Natural killer cell (primary cell): ENCODE results near the gene TFAM. TPM values are rescaled to one million over a fixed set of nuclear protein-coding genes. Genes with fewer than 3 reads are reported as not detected.

Experiments
- ATAC-seq, 3 donors: fragments of 150-1000 bp in 2 of 3; fragments of 200-7000 bp in 1 of 3; cut with Tn5 transposase; 1 replicate in 1 of 3; 2 replicates in 2 of 3; pipeline ENCODE4 v1.10.0; 2021; ENCODE audit warnings: mild to moderate bottlenecking in 2 of 3, moderate library complexity in 2 of 3
- DNase-seq, 2 donors: peaks; one replicate each; pipeline versions ENCODE4 v3.0.0 to v3.0.0-alpha.2; 2013 to 2021; ENCODE audit warnings: mixed read lengths in 1 of 2
- H3K27ac ChIP-seq: one replicate; pipeline ENCODE4 v1.5.1; 2013; ENCODE audit warnings: mild to moderate bottlenecking, low read length
- H3K27me3 ChIP-seq: one replicate; pipeline ENCODE4 v1.6.1; 2013; ENCODE audit warnings: low read length; ENCODE audit not compliant: control insufficient read depth, insufficient read depth
- H3K36me3 ChIP-seq: one replicate; pipeline ENCODE4 v1.6.1; 2013; ENCODE audit warnings: low read length; ENCODE audit not compliant: control insufficient read depth, insufficient read depth
- H3K4me1 ChIP-seq: one replicate; pipeline ENCODE4 v1.6.1; 2013; ENCODE audit warnings: low read length; ENCODE audit not compliant: control insufficient read depth, insufficient read depth
- H3K4me3 ChIP-seq: one replicate; pipeline ENCODE4 v1.5.1; 2013; ENCODE audit warnings: low read length
- H3K9me3 ChIP-seq: one replicate; pipeline ENCODE4 v1.6.1; 2013; ENCODE audit warnings: low read length; ENCODE audit not compliant: control insufficient read depth, insufficient read depth
- H3K27ac Mint-ChIP-seq, 2 donors: one replicate each; pipeline ENCODE4 v1.8.0; 2022; ENCODE audit warnings: mild to moderate bottlenecking in 2 of 2, mixed read lengths in 2 of 2, moderate library complexity in 1 of 2
- H3K27me3 Mint-ChIP-seq, 2 donors: one replicate each; pipeline ENCODE4 v1.8.0; 2022; ENCODE audit warnings: low read depth in 2 of 2, mixed read lengths in 2 of 2
- H3K36me3 Mint-ChIP-seq: one replicate; pipeline ENCODE4 v1.8.0; 2022; ENCODE audit warnings: mixed read lengths
- H3K4me1 Mint-ChIP-seq, 2 donors: one replicate each; pipeline ENCODE4 v1.8.0; 2022; ENCODE audit warnings: mixed read lengths in 2 of 2
- H3K4me3 Mint-ChIP-seq: one replicate; pipeline ENCODE4 v1.8.0; 2022; ENCODE audit warnings: mild to moderate bottlenecking, moderate library complexity, mixed read lengths
- H3K9me3 Mint-ChIP-seq, 2 donors: one replicate each; pipeline ENCODE4 v1.8.0; 2022; ENCODE audit warnings: mixed read lengths in 2 of 2
- WGBS: methylation state at CpG from one replicate; pipeline ENCODE4 v1.1.7; 2013; ENCODE audit warnings: missing lambda C conversion rate; ENCODE audit not compliant: insufficient coverage; 5-methylcytosine and 5-hydroxymethylcytosine counted together
- intact Hi-C: fragments of 100-400 bp; cut with micrococcal nuclease; formaldehyde crosslinking; loops from one replicate; pipeline ENCODE4 v1.14.2; 2022
- total RNA-seq, 4 donors: library from RNA; stranded (reverse); fragments of 120-200 nt in 1 of 4; gene quantifications; one replicate each; pipeline versions ENCODE4 v1.2.3 to v1.2.4, GENCODE V29; 2013 to 2022
- TF ChIP-seq, protein P1 (sequence below): fragments of 200-600 bp; IDR thresholded peaks from one replicate; pipeline ENCODE4 v1.8.0; 2022; ENCODE audit warnings: antibody characterized with exemption

Gene TFAM
- total RNA-seq, 3 donors from 2014 or later (not counting 1 experiment from before 2014, with no cell fraction given): 29.1 to 34.3 (median 33.8) TPM

DNA sequence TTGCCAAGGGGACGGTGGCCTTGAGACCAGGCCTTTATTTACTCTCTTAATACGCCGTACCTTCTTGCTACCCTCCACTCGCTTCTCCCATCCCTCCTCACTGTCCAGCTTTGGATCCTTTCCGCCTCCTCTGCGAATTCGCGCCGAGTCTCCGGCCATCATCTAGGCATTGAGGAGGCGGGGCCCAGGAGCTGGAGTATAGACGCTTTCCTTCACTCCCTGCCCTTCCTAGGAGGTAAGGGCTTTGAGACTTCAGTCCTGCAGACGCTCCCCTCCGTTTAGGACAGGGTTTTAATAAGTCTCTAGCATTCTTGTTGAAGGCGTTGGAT, 538 bp downstream of the TFAM start:
- no peaks in the 10 kb centered on the region for H3K27me3 ChIP-seq
- Mint-ChIP-seq H3K36me3 (no peaks in the 10 kb centered on the region), H3K4me3 (peak overlapping the region; percentile 94), H3K27me3 (peaks cover 0 to 4% of the 10 kb centered on the region in 2 donors), H3K27ac (peak overlapping the region; percentile 88 to 94), H3K9me3 (no peaks in the 10 kb centered on the region), H3K4me1 (peaks cover 47 to 51% of the 10 kb centered on the region in 2 donors)
- intact Hi-C loops: loop anchor here (1.0 to 10.0 kb wide), 4 partner anchors 51 to 211 kb away; partner anchors contain the start of gene UBE2D1
- TF ChIP-seq, protein P1, sequence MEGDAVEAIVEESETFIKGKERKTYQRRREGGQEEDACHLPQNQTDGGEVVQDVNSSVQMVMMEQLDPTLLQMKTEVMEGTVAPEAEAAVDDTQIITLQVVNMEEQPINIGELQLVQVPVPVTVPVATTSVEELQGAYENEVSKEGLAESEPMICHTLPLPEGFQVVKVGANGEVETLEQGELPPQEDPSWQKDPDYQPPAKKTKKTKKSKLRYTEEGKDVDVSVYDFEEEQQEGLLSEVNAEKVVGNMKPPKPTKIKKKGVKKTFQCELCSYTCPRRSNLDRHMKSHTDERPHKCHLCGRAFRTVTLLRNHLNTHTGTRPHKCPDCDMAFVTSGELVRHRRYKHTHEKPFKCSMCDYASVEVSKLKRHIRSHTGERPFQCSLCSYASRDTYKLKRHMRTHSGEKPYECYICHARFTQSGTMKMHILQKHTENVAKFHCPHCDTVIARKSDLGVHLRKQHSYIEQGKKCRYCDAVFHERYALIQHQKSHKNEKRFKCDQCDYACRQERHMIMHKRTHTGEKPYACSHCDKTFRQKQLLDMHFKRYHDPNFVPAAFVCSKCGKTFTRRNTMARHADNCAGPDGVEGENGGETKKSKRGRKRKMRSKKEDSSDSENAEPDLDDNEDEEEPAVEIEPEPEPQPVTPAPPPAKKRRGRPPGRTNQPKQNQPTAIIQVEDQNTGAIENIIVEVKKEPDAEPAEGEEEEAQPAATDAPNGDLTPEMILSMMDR: no peak
- peaks cover 28% of the 10 kb centered on the region for H3K36me3 ChIP-seq
- DNase-seq (peak in 1 of 2 donors; percentile 36), ATAC-seq (no peak)
- H3K27ac ChIP-seq: peak overlapping the region; percentile 84
- H3K4me1 ChIP-seq: peaks cover 15% of the 10 kb centered on the region
- WGBS: 0% methylated on average over 15 of the region's 15 CpGs
- H3K4me3 ChIP-seq: peak overlapping the region; percentile 96
- H3K9me3 ChIP-seq: no peaks in the 10 kb centered on the region

DNA sequence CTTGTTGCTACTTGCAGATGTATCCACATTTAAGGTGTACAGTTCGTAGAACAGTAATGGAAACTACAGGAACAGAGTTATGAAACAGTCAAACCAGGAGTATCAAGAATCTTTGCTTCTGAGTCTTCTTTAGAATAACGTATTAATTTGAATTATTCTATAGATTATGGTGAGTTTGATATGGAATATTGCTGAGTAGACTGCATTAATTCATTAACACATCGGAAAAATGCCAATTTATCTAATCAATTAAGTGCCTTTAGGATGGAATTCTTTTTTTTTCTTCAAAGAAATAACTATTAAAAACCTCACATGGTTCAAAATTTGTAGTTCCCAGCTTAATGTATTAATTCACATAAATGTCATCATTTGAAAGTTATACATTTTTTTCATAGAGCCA, 3.8 kb downstream of the TFAM start:
- no peak for DNase-seq
- 100% methylated on average over 2 of the region's 3 CpGs for WGBS
- intact Hi-C loops: loop anchor here (10.0 kb wide), 1 partner anchor 214 kb away; no protein-coding TSS in a partner anchor
- TF ChIP-seq, protein P1: no peak
- H3K4me3 ChIP-seq: no peak overlapping the region
- Mint-ChIP-seq H3K36me3 (peaks cover 17% of the 10 kb centered on the region), H3K27me3 (no peaks in the 10 kb centered on the region), H3K9me3 (no peaks in the 10 kb centered on the region), H3K27ac (no peak overlapping the region), H3K4me3 (no peak overlapping the region), H3K4me1 (peaks cover 58 to 59% of the 10 kb centered on the region in 2 donors)
- ATAC-seq: no peak
- H3K9me3 ChIP-seq: no peaks in the 10 kb centered on the region
- no peak overlapping the region for H3K27ac ChIP-seq
- H3K4me1 ChIP-seq: peaks cover 15% of the 10 kb centered on the region
- no peaks in the 10 kb centered on the region for H3K27me3 ChIP-seq
- H3K36me3 ChIP-seq: peaks cover 55% of the 10 kb centered on the region

DNA sequence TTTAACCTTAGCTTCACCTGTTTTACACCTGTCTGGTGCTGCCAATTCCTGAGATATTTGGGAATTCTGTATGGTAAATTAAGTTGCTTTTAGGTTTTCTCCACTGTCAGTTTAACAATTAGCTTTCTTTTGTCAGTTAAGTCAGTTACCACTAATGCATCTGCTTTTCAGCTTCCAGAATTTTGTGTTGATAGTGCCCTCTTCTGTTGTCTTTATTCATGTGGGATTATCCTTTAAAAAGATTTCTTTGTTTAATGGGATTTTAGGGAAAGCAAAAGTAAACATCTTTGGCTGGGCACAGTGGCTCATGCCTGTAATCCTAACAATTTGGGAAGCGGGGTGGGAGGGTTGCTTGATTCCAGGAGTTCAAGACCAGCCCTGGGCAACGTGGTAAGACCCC, 8.1 kb downstream of the TFAM start:
- TF ChIP-seq, protein P1: no peak
- 100% methylated on average over 2 of the region's 2 CpGs for WGBS
- ATAC-seq (no peak), DNase-seq (no peak)
- Histone ChIP-seq H3K36me3 (peaks cover 88% of the 10 kb centered on the region), H3K9me3 (no peaks in the 10 kb centered on the region), H3K4me1 (no peaks in the 10 kb centered on the region), H3K4me3 (no peak overlapping the region), H3K27ac (no peak overlapping the region), H3K27me3 (no peaks in the 10 kb centered on the region)
- Mint-ChIP-seq H3K27ac (no peak overlapping the region), H3K36me3 (peaks cover 17% of the 10 kb centered on the region), H3K4me3 (no peak overlapping the region), H3K4me1 (peaks cover 26 to 29% of the 10 kb centered on the region in 2 donors), H3K9me3 (no peaks in the 10 kb centered on the region), H3K27me3 (no peaks in the 10 kb centered on the region)
- intact Hi-C loops: no loop called here

DNA sequence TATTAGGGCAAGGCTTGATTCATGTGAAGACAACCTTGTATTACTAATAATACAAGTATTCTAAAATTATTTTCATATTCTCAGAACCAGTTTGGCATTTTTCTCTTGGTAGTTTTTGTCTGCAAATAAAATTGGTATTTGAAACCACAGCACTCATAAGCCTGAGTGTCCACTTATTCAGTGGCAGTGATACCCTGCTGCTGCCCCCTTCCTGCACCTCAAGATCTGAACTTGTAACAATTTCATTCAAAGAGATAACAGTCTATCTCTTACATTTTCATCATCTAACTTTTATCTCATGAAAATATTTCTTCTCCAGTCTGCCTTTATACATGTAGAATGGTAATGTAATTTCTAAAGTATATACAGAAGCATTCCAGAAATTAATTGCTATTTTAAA, 9.3 kb downstream of the TFAM start:
- intact Hi-C loops: no loop called here
- no peak overlapping the region for H3K27ac ChIP-seq
- DNase-seq (no peak), ATAC-seq (no peak)
- no peaks in the 10 kb centered on the region for H3K9me3 ChIP-seq
- TF ChIP-seq, protein P1: no peak
- H3K4me1 ChIP-seq: no peaks in the 10 kb centered on the region
- Mint-ChIP-seq H3K4me1 (peaks cover 23 to 24% of the 10 kb centered on the region in 2 donors), H3K4me3 (no peak overlapping the region), H3K27me3 (no peaks in the 10 kb centered on the region), H3K36me3 (peaks cover 17% of the 10 kb centered on the region), H3K9me3 (no peaks in the 10 kb centered on the region), H3K27ac (no peak overlapping the region)
- H3K27me3 ChIP-seq: no peaks in the 10 kb centered on the region
- H3K36me3 ChIP-seq: peaks cover 78% of the 10 kb centered on the region
- no peak overlapping the region for H3K4me3 ChIP-seq
